Daoy (cell line): ENCODE results near the gene DOLPP1. TPM values are rescaled to one million over a fixed set of nuclear protein-coding genes. Genes with fewer than 3 reads are reported as not detected.

Experiments used
- DNase-seq: peaks from one replicate; pipeline ENCODE4 v3.0.0-alpha.2; 2015; ENCODE audit warnings: low read depth
- total RNA-seq: library from RNA; depleted of rRNA; stranded (reverse); fragments of >200 nt; shearing (Covaris generic); gene quantifications from 2 replicates; pipeline ENCODE4 v1.2.3, GENCODE V29; 2014

Gene DOLPP1
- total RNA-seq, 1 experiment from 2014 or later: 19.5 TPM

- no peak for DNase-seq
Observed at GRCh38 chr9:129064499-129064908, 16.4 kb upstream of the DOLPP1 start.

GRCh38 chr9:129068110-129068509 is 12.8 kb upstream of the DOLPP1 start:
- DNase-seq: no peak

GRCh38 chr9:129068990-129069861 is 11.7 kb upstream of the DOLPP1 start:
- no peak for DNase-seq

GRCh38 chr9:129069862-129070641 is 10.9 kb upstream of the DOLPP1 start:
- no peak for DNase-seq

GRCh38 chr9:129070696-129071525 is 10.0 kb upstream of the DOLPP1 start:
- no peak for DNase-seq

GRCh38 chr9:129071526-129072126 is 9.3 kb upstream of the DOLPP1 start:
- no peak for DNase-seq

- no peak for DNase-seq
Observed at GRCh38 chr9:129072171-129072570, 8.7 kb upstream of the DOLPP1 start.

DNA sequence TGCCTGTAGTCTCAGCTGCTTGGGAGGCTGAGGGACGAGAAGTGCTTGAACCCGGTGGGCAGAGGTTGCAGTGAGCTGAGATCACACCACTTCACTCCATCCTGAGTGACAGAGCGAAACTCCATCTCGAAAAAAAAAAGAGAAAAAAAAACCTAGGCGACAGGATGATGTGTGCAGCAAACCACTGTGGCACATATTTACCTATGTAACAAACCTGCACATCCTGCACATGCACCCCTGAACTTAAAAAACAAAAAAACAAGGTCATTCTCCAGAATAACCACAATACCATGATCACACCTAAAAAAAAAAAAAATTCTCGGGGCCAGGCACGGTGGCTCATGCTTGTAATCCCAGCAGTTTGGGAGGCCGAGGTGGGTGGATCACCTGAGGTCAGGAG is 7.5 kb upstream of the DOLPP1 start:
- DNase-seq: no peak

DNA sequence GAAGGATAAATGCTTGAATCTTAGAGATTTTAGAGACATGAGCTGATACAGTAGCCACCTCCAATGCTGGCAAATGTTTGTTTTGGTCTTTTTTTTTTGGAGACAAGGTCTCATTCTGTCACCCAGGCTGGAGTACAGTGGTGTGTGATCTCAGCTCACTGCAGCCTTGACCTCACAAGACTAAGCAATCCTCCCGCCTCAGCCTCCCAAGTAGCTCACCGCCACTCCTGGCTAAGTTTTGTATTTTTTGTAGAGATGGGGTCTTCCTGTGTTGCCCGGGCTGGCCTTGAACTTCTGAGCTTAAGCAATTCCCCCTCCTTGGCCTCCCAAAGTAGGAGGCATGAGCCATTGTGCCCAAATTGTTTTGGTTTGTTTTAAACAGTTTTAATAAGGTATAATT is 6.8 kb upstream of the DOLPP1 start:
- no peak for DNase-seq

- no peak for DNase-seq
Observed at GRCh38 chr9:129075996-129076639, 4.8 kb upstream of the DOLPP1 start.

DNA sequence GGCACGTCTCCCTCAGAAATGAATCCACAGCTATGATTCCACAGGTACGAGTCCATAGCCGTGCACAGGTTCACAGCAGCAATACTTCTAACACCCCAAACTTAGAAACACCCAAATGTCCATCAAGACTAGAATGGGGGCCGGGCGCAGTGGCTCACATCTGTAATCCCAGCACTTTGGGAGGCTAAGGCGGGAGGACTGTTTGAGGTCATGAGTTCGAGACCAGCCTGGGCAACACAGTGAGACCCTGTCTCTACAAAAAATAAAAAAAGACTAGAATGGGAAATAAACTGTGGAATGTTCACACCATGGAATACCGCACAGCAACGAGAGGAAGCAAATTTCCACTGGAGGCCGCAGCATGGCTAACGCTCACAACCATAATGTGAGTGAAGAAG is 4.3 kb upstream of the DOLPP1 start:
- DNase-seq: no peak

GRCh38 chr9:129077236-129077635 is 3.7 kb upstream of the DOLPP1 start:
- no peak for DNase-seq

DNA sequence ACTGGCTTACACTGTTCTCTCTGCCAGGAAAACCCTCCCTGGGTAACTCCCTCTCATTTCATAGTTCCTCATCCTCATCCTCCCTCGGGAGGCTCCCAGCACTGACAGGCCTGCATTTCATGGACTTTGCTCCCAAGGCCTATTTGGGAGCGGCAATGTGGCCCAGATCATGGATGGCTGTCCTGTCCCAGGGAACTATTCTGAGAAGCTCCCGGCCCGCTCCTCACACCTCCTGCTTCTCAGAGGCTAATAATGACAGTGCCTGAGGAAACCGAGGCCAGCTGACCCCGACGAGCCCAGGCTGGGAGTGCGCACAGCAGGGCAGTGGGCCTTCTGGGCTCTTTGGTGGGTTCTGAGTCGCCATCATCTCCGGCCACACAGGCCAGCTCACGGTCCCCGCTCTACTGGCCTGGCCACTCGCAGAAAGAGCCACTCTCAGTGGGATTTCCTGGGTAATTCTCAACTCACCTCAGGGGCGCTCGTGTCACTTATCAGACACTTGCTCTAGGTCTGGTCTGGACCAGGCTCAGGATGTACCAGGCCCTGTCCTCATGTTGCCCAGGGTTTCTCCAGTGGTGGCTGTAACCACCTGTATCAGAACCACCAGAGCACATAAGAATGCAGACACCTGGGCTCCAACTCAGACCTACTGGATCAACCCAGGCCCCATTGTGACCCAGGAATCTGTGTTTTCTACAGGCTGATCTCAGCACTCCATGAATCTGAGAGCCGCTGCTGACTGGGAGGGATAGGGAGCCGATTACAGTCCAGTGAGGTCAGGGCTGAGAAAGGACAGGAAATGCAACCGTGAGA is 2.0 kb upstream of the DOLPP1 start:
- DNase-seq: no peak

DNA sequence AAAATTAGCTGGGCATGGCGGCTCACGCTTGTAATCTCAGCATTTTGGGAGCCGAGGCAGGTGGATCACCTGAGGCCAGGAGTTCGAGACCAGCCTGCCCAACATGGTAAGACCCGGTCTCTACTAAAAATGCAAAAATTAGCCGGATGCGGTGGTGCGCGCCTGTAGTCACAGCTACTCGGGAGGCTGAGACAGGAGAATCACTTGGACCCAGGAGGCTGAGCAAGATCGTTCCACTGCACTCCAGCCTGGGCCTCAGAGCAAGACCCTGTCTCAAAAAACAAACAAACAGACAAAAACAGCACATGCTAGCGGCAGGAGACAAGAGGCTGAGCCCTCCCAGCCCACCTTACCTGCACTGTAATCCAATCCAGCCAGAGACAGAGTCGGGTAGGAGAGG is 1.1 kb upstream of the DOLPP1 start:
- DNase-seq: no peak

- DNase-seq: no peak
Observed at GRCh38 chr9:129080298-129080600, 662 bp upstream of the DOLPP1 start.

DNA sequence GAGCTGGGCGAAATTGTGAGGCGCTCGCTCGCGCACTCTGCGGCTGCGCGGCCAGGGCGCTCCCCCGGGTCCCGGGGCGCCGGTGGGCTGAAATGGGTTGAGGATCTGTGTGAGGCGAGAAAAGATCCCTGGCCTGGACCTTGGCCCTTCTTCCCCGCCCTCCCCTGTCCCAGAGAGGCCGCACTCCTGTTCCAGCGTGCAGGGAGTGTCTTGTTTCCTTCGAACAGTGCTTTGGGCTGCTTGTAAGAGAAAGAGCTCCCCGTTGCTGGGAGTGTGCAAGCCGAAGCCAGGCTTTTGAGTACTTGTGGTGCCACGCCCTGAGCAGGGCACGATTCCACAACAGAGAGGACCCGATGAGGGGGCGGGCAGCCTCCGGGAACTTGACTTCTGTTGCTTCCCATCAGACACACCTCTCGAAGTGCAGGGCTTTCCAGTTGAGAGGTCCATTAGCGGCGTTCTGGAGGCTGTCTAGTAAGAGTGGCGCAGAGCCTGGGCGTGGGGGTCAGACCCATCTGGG is 535 bp downstream of the DOLPP1 start:
- DNase-seq: no peak

DNA sequence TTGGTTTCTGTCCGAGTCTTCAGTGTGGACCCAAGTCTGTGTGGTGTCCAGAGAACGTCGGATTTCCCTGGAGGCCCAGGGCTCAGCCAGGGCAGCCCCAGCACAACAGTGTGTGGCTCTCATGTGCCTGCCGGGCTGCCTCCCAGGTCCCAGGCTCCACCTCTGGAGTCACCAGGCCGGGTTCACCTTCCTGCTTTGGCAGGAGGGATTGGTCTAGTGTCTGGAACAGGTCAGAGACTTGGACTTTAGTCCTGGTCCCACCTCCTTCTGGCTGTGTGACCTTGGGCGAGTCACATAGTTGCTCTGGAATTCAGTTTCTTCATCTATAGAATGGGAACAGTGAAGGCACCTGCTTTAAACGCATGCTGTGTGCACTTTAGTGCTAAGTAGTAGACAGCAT is 3.2 kb downstream of the DOLPP1 start:
- no peak for DNase-seq

DNA sequence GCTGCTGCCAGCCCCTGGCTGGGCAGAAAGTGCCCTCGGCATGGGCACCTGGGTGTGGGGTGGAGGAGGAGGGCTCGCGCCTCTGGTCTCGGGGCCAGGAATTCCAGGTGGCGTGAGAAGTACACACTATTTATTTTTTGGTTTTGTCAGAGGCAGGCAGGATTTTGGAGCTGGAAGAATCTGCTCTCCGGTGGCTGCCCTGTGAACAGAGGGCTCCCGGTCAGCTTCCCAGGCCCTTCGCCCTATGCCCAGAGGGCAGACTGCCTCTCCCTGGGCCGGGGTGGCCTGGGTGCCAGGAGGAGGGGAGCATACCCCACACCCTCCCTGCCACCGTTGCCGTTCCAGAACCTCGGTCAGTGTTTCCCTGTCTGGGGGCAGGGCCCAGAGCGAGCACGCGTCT is 8.3 kb downstream of the DOLPP1 start:
- DNase-seq: no peak

- DNase-seq: no peak
Observed at GRCh38 chr9:129093602-129094386, 12.9 kb downstream of the DOLPP1 start.
